Esophagus squamous epithelium (tissue), 5 donors: ENCODE data around the gene BRSK2. TPM values are rescaled to one million over a fixed set of nuclear protein-coding genes. Genes with fewer than 3 reads are reported as not detected.

ENCODE experiments used
- DNase-seq: peaks from one replicate; lab custom pipeline; 2025; lab: John Stamatoyannopoulos, UW
- H3K27ac ChIP-seq, 4 donors: fragments of 200-600 bp; sonication (generic); one replicate each; pipeline ENCODE4 v1.5.1; 2016 to 2019; ENCODE audit warnings: mild to moderate bottlenecking in 1 of 4
- H3K27me3 ChIP-seq, 4 donors: fragments of 200-600 bp; sonication (generic); 1 replicate in 3 of 4; 2 replicates in 1 of 4; pipeline versions ENCODE4 v1.5.1 to v1.6.0; 2017 to 2021; ENCODE audit warnings: antibody characterized with exemption in 1 of 4
- H3K36me3 ChIP-seq, 3 donors: fragments of 200-600 bp; sonication (generic); one replicate each; pipeline ENCODE4 v1.5.1; 2016 to 2019
- H3K4me1 ChIP-seq, 3 donors: fragments of 200-600 bp; sonication (generic); one replicate each; pipeline ENCODE4 v1.5.1; 2017 to 2019
- H3K4me3 ChIP-seq, 4 donors: fragments of 200-600 bp; sonication (generic); 1 replicate in 3 of 4; 2 replicates in 1 of 4; pipeline ENCODE4 v1.5.1; 2016 to 2019; ENCODE audit warnings: mild to moderate bottlenecking in 2 of 4, moderate library complexity in 1 of 4
- H3K9me3 ChIP-seq, 3 donors: fragments of 200-600 bp; sonication (generic); one replicate each; pipeline ENCODE4 v1.5.1; 2016 to 2019
- POLR2A ChIP-seq, 4 donors: fragments of 450-650 bp; IDR thresholded peaks; one replicate each; pipeline ENCODE4 v1.6.1; 2017; ENCODE audit warnings: antibody characterized with exemption in 4 of 4, mild to moderate bottlenecking in 4 of 4, moderate library complexity in 3 of 4
- WGBS, 2 donors: methylation state at CpG; one replicate each; pipeline ENCODE4 v1.1.5; 2018; 5-methylcytosine and 5-hydroxymethylcytosine counted together
- intact Hi-C: fragments of 100-400 bp; cut with DNase I; formaldehyde crosslinking; loops from one replicate; pipeline ENCODE4 v1.15.0; 2022
- total RNA-seq, 4 donors: library from RNA; depleted of rRNA; stranded (reverse); fragments of >200 nt; gene quantifications; one replicate each; pipeline ENCODE4 v1.1.0, GENCODE V29; 2016
- TF ChIP-seq, protein P1 (sequence below), 6 experiments: fragments of 450-650 bp in 4 of 6; fragments of 200-600 bp in 2 of 6; sonication (generic) in 2 of 6; IDR thresholded peaks; one replicate each; pipeline ENCODE4 v1.5.1; 2016 to 2019; ENCODE audit warnings: antibody characterized with exemption in 6 of 6, mild to moderate bottlenecking in 4 of 6, moderate library complexity in 4 of 6
- donor health status: DM: yes; HTN: yes; CAD: no.

Gene BRSK2
- total RNA-seq, 4 donors from 2014 or later = 0.23 to 1.3 (median 0.35) TPM; not detected in 1

DNA sequence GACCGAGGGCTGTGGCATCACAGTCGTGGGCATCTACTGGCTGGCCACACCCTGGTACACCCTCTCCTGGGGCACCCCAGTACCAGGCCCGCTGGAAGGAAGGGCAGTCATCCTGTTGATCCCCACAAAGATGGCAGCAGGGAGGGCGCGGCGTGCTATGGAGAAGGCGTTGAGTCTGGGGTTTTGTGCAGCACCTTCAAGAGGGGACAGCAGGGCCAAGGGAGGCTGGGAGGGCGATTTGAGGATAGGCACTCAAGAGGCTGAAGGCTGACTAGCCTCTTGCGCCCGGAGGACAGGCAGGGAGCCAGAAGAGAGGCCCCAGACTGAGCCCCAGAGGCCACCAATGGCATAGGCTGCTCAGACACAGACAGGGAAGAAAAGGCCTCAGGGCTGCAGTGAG, 2.2 kb upstream of the BRSK2 start:
- 97% methylated on average over 4 to 6 of the region's 10 CpGs for WGBS, 2 donors
- Histone ChIP-seq H3K27ac (no peak overlapping the region), H3K36me3 (no peaks in the 10 kb centered on the region), H3K4me3 (no peak overlapping the region), H3K4me1 (peaks cover 19 to 32% (median 27%) of the 10 kb centered on the region in 3 donors), H3K27me3 (peaks cover 4 to 55% (median 14%) of the 10 kb centered on the region in 4 donors), H3K9me3 (no peaks in the 10 kb centered on the region)
- TF ChIP-seq POLR2A (IDR thresholded peaks at IDR 0.05) = no peak
- TF ChIP-seq, protein P1, sequence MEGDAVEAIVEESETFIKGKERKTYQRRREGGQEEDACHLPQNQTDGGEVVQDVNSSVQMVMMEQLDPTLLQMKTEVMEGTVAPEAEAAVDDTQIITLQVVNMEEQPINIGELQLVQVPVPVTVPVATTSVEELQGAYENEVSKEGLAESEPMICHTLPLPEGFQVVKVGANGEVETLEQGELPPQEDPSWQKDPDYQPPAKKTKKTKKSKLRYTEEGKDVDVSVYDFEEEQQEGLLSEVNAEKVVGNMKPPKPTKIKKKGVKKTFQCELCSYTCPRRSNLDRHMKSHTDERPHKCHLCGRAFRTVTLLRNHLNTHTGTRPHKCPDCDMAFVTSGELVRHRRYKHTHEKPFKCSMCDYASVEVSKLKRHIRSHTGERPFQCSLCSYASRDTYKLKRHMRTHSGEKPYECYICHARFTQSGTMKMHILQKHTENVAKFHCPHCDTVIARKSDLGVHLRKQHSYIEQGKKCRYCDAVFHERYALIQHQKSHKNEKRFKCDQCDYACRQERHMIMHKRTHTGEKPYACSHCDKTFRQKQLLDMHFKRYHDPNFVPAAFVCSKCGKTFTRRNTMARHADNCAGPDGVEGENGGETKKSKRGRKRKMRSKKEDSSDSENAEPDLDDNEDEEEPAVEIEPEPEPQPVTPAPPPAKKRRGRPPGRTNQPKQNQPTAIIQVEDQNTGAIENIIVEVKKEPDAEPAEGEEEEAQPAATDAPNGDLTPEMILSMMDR (IDR thresholded peaks at IDR 0.05) = no peak
- intact Hi-C loops = no loop called here
- DNase-seq = no peak

DNA sequence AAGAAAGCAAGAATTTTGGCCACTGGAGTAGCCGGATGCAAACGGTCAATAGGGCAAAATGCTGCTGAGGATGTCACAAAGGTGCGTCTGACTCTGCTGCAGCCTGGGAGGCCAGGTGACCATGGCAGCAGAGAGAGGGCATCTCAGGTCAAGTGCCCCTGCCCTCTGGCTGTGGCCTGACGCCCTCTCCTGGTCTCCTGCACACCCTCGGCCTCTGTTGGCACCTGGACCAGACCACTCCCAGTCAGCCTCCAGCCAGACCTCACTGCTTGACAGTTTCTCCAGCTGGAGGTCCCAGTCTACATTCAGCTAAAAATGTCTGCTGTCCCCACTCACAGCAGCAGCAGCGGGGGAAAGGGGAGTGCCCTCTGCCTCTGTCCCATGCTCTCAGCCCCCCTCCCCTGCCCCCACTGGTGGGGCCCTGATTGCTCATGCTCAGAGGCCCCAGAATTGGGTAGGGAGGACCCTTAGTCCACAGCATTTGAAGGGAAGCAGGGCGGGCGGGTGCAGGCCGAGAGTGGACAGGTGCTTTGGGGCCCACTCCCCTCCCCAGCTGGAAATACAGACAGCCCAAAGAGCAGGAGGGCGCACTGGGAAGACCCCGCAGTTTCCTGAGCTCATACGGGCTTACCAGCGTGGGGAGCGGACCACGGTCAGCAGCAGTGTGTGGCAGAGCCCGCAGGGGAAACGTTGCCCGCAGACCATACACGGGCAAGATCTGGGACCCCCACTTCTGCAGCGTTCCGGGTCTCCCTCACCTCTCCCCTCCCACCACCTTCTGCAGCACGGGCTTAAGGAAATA, 1.6 kb upstream of the BRSK2 start:
- Histone ChIP-seq H3K4me3 (peak overlapping the region in 2 of 4 donors; percentile 39 to 74), H3K27ac (no peak overlapping the region), H3K4me1 (peaks cover 16 to 26% (median 21%) of the 10 kb centered on the region in 3 donors), H3K36me3 (no peaks in the 10 kb centered on the region), H3K27me3 (peaks cover 4 to 55% (median 14%) of the 10 kb centered on the region in 4 donors), H3K9me3 (no peaks in the 10 kb centered on the region)
- intact Hi-C loops = no loop called here
- no peak for DNase-seq
- TF ChIP-seq, protein P1 (IDR thresholded peaks at IDR 0.05) = no peak
- TF ChIP-seq POLR2A (IDR thresholded peaks at IDR 0.05) = no peak
- 63 to 89% methylated on average over 3 to 13 of the region's 22 CpGs for WGBS, 2 donors

DNA sequence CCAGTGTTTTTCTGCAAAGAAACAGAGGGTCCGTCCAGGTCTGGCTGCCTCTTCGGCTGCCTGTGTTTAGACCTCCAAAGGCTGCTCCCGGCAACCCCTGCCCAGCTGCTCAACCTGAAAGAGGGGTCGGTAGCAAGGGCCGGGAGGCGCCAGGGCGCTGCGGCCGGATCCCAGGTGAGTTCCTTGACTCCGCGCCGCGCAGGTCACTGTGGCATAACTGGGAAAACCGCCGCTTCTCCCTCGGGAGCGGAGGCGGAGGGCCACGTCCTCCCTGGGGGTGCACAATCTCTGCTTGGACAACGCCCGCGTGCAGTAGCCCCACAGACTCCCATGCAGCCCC, 1.0 kb upstream of the BRSK2 start:
- H3K4me3 ChIP-seq = peak overlapping the region in 3 of 4 donors; percentile 39 to 74 (median 53)
- WGBS, 2 donors = 2 to 8% methylated on average over 13 to 16 of the region's 22 CpGs
- DNase-seq = no peak

DNA sequence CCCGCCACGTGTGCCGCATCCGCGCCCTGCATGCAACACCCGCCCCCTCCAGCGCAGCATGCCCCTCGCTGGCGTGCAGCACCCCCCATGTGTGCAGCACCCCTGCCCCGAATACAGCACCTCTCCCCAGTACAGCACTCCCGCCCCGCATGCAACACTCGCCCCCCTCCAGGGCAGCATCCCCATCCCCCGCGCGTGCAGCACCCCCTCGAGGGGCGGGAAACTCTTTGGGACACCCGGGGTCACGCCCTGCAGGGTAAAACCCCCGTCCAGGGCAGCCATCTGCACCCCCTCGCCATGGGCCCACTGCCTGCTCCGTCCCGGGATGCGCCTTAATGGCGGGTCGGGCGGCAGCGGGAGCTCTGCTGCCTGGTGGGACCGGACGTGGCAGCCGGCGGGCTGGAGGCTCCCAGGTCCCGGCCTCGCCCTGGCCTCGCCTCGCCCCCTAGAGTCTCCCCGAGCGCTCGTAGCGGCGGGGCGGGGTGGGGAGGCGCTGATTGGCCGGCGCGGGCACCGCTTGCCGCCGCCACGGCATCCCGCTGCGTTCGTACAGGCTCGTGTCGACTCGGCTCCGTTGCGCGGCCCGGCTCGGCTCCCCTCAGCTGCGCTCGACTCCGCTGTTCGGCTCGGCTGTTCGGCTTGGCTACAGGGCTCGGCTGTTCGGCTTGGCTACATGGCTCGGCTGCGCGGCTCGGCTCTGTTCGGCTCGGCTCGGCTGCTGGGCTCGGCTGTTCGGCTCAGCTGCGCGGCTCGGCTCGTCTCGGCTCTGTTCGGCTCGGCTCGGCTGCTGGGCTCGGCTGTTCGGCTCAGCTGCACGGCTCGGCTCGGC, 417 bp upstream of the BRSK2 start:
- peak; percentile 70 for DNase-seq
- no peaks in the 10 kb centered on the region for H3K9me3 ChIP-seq
- H3K36me3 ChIP-seq = no peaks in the 10 kb centered on the region
- intact Hi-C loops = no loop called here
- no peak for TF ChIP-seq POLR2A (IDR thresholded peaks at IDR 0.05)
- TF ChIP-seq, protein P1 (IDR thresholded peaks at IDR 0.05) = peak in 1 of 6 experiments; percentile 16
- H3K4me3 ChIP-seq = peak overlapping the region; percentile 30 to 74 (median 46)
- WGBS, 2 donors = 0% methylated on average over 1 of the region's 92 CpGs; no CpG with 5 or more reads in 1 of the 2 donors
- peaks cover 12 to 20% (median 17%) of the 10 kb centered on the region in 3 donors for H3K4me1 ChIP-seq
- peak overlapping the region in 3 of 4 donors; percentile 45 to 78 (median 64) for H3K27ac ChIP-seq
- peaks cover 4 to 63% (median 14%) of the 10 kb centered on the region in 4 donors for H3K27me3 ChIP-seq

More for the DNA sequence above, 1.0 kb upstream of the BRSK2 start:
- intact Hi-C loops = no loop called here
- Histone ChIP-seq H3K4me1 (peaks cover 12 to 20% (median 17%) of the 10 kb centered on the region in 3 donors), H3K36me3 (no peaks in the 10 kb centered on the region), H3K27me3 (peaks cover 4 to 60% (median 14%) of the 10 kb centered on the region in 4 donors), H3K27ac (no peak overlapping the region), H3K9me3 (no peaks in the 10 kb centered on the region)
- TF ChIP-seq POLR2A (IDR thresholded peaks at IDR 0.05) = no peak

DNA sequence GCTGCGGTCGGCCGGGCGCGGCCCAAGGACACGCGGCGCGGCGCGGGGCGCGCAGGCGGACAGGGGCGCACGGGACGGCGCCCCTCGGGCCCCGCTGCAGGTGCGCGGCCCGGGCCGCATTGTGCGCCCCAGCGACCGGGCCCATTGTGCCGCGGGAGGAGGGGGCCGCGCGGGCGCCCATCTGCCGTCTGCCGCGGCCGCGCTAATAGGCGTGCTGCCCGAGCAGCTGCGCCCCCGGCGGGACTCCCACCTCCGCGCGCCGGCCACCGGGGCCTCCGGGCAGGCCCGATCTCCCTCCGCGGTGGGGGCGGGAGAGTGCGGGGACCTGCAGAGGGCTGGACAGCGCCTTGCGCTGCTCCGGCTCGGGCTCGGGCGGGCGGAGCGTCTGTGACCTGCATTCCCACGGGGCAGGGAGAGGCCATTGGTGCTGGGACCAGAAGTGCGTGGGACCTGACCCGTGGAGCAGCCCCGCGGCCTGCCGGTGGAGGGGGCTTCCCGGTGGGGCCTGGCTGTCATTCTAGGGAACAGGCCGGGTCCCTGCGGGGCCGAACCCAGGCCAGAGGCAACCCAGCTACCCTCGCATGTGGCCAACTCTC, 933 bp downstream of the BRSK2 start:
- no peaks in the 10 kb centered on the region for H3K9me3 ChIP-seq
- TF ChIP-seq POLR2A (IDR thresholded peaks at IDR 0.05) = no peak
- TF ChIP-seq, protein P1 (IDR thresholded peaks at IDR 0.05) = no peak
- H3K36me3 ChIP-seq = no peaks in the 10 kb centered on the region
- intact Hi-C loops = no loop called here
- WGBS, 2 donors = 7% methylated on average over 10 of the region's 73 CpGs; no CpG with 5 or more reads in 1 of the 2 donors
- DNase-seq = no peak
- peaks cover 12 to 20% (median 17%) of the 10 kb centered on the region in 3 donors for H3K4me1 ChIP-seq
- H3K27me3 ChIP-seq = peaks cover 4 to 73% (median 14%) of the 10 kb centered on the region in 4 donors
- no peak overlapping the region for H3K27ac ChIP-seq
- H3K4me3 ChIP-seq = peak overlapping the region in 2 of 4 donors; percentile 11 to 49
